Fibroblast of the aortic adventitia (primary cell): Measurements from ENCODE around the gene KLF13. TPM values are rescaled to one million over a fixed set of nuclear protein-coding genes. Genes with fewer than 3 reads are reported as not detected.

Experiments
- DNase-seq: peaks from one replicate; pipeline ENCODE4 v3.0.0-alpha.2; 2010; ENCODE audit warnings: low read depth
- H3K4me3 ChIP-seq: 2 replicates; pipeline ENCODE4 v1.5.1; 2011; ENCODE audit warnings: low read depth, mild to moderate bottlenecking, control low read depth, low read length, moderate library complexity
- total RNA-seq: library from RNA; depleted of rRNA; stranded (reverse); fragments of >200 nt; gene quantifications from 2 replicates; pipeline ENCODE4 v1.2.3, GENCODE V29; 2012; ENCODE audit warnings: low replicate concordance
- TF ChIP-seq, protein P1 (sequence below): IDR thresholded peaks from 2 replicates; pipeline ENCODE4 v1.5.1; 2011; ENCODE audit warnings: mild to moderate bottlenecking, low read length, control low read depth, inconsistent platforms; ENCODE audit not compliant: insufficient read depth

Gene KLF13
- 17.4 and 40.4 TPM in 2 replicates for total RNA-seq

DNA sequence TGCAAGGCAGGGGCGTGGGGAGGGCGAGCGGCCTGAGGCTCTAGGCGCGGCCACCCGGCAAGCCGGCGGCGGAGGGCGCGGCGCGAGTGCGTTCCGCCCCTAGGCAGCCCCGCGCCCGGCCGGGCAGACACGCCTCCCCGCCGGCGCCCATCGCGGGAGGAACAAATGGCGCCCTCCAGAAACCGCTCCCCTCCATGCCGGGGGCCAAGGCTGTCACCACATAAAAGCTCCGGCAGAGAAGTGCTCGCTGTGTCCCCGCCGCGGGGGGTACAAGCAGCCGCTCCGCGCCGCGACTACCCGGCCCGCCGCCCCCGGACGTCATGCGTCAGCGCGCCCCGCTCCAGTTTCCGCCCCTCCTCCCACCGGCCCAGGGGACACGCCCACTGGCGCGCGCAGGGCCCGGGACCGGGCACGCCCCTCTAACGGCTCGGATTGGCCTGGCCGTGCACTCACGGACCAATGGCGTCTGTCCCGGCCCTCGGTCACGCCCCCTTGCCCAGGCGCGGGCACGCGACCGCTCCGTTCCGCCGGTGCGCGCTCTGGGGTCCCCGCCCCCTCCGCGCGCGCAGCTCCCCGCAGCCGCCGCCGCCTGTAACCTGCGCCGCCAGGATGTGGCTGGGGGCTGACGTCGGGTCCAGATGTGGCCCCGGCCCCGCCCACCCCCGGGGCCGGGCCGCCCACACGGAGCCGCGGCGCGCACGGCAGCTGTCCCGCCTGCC lies at the start of gene KLF13:
Gene KLF13 (plus strand): TSS at position 680 of the 719 bp plus-strand sequence. CDS start 378 bp downstream, outside the sequence.
- DNase-seq, result peak; percentile 96
- TF ChIP-seq, protein P1, sequence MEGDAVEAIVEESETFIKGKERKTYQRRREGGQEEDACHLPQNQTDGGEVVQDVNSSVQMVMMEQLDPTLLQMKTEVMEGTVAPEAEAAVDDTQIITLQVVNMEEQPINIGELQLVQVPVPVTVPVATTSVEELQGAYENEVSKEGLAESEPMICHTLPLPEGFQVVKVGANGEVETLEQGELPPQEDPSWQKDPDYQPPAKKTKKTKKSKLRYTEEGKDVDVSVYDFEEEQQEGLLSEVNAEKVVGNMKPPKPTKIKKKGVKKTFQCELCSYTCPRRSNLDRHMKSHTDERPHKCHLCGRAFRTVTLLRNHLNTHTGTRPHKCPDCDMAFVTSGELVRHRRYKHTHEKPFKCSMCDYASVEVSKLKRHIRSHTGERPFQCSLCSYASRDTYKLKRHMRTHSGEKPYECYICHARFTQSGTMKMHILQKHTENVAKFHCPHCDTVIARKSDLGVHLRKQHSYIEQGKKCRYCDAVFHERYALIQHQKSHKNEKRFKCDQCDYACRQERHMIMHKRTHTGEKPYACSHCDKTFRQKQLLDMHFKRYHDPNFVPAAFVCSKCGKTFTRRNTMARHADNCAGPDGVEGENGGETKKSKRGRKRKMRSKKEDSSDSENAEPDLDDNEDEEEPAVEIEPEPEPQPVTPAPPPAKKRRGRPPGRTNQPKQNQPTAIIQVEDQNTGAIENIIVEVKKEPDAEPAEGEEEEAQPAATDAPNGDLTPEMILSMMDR, result no peak

DNA sequence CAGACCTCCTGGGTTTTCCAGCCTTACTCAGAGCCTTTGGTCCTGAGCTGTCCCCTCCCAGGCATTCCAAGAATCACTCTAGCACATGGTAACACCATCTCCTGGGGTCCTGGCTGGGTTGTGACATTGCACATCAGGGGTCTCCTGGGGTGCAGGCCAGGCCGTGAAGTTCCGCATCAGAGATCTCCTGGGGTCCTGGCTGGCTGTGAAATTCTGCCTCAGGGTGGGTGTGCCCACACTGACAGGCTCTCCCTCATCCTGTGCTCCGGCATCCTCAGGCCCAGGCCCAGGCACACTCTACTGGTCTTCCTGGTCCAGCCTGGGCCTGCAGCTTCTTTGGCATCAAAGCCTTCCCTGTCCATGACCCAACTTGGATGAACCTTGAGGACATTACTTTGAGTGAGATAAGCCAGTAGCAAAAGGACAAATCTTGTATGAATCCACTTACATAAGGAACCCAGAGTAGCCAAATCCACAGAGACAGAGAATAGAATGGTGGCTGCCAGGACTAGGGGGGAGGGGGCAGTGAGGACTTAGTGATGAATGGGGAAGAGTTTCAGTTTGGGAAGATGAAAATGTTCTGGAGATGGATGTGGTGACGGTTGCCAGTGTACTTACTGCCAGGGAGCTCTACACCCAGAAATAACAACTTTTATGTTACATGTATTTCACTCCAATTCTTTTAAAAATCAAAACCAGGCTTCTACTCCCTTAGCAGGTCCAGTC lies 49.1 kb upstream of the KLF13 start:
- no peak for DNase-seq
- TF ChIP-seq, protein P1, result no peak
- H3K4me3 ChIP-seq, result no peak overlapping the region

More for the DNA sequence above, at the start of gene KLF13:
- peak within 1 kb of the TSS; percentile 81 for H3K4me3 ChIP-seq

DNA sequence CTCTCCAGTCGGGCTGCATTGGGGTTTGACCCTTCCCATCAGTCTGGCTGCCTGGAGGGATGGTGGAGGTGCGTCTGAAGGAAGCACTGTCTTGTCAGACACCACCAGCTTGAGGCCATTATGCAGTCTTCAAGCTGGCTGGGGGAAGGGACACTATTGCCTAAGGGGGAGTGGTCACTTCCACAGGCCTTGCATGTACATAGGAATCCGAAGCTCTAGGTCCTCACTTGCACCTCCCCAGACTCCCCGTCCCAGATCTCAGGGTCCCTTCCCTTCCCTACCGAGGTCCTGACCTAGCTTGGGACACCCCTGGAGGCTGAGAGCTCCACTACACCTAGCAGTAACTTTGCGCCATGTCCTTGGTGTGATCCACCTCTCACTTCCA lies 48.6 kb upstream of the KLF13 start:
- TF ChIP-seq, protein P1, result no peak
- H3K4me3 ChIP-seq, result no peak overlapping the region
- DNase-seq, result no peak

DNA sequence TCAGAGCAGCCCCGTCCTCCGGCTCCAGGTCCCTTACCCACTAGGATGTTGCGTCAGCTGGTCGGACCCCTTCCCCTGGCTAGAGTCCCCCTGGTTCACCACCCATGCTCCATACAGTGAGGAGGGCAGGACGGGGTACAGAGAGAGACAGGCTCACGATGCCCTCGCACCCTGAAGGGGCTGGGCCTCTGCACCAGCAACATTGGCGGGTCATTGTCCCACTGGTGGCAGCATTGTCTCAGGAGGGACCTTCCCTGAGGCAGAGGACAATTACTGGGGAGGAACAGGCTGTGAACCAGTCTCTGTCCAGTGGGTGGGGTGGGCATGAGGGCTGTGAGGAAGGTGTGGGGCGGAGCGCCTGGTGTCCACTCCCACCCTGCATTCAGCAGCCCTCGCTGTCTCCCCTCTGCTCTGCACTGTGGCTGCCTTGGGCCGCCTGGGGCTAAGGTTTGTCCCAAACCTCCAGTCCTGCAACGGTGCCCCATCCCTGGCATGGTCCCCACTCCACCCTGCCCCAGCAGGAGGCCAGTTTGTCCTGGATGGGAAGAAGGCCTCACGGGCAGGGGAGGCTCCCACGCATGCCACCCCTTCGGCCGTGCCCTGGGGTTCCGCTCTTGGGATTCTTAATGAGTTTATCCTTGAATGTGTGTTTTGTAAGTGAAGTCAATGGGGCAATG lies 48.0 kb upstream of the KLF13 start:
- TF ChIP-seq, protein P1, result no peak
- no peak overlapping the region for H3K4me3 ChIP-seq
- DNase-seq, result no peak

DNA sequence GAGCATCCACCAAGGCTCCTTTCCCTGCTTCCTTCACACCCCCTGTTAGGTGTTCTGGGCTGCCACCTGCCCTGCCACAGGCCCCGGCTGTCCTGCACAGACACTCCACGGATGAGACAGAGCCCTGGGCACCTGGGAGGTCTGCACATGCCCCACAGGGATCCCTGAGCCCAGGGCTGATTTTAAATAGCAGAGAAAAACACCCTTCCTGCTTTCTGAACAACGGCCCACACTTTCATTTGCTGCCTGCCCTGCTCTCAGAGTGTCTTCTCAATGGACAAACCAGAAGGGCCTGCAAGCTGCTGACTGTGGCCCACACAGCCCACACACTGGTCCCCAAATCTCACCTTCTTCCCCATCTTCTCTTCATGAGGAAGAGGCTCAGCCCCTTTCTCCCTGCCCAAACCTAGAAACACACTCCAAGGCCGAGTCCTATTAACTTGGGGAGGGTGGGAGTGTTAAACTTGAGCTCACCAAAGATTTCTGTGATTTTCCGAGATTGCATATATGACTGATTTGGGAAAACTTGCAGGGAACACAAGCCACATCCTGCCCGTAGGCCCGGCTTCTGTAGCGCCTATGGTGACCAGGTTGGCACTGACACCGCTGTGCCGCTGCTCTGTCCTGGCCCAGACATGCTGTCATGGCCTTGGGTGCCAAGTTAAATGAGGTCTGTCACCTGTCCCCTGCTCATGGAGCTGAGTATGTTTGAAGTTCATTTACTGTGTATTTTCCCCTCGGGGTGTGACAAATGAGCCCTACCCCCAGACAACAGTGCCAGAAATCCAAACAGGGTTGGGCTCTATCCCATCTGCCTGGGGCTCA lies 47.2 kb upstream of the KLF13 start:
- TF ChIP-seq, protein P1, result no peak
- H3K4me3 ChIP-seq, result no peak overlapping the region
- no peak for DNase-seq
